H4 (cell line): Measurements from ENCODE around the gene DUSP9. TPM values are rescaled to one million over a fixed set of nuclear protein-coding genes. Genes with fewer than 3 reads are reported as not detected.

Source experiments
- DNase-seq: peaks from one replicate; pipeline ENCODE4 v3.0.0-alpha.2; 2015; ENCODE audit warnings: low spot score
- total RNA-seq: library from RNA; depleted of rRNA; stranded (reverse); fragments of >200 nt; shearing (Covaris generic); gene quantifications from 2 replicates; pipeline ENCODE4 v1.2.3, GENCODE V29; 2014

DUSP9 gene
- total RNA-seq, 1 experiment from 2014 or later: 1.3 TPM

DNA sequence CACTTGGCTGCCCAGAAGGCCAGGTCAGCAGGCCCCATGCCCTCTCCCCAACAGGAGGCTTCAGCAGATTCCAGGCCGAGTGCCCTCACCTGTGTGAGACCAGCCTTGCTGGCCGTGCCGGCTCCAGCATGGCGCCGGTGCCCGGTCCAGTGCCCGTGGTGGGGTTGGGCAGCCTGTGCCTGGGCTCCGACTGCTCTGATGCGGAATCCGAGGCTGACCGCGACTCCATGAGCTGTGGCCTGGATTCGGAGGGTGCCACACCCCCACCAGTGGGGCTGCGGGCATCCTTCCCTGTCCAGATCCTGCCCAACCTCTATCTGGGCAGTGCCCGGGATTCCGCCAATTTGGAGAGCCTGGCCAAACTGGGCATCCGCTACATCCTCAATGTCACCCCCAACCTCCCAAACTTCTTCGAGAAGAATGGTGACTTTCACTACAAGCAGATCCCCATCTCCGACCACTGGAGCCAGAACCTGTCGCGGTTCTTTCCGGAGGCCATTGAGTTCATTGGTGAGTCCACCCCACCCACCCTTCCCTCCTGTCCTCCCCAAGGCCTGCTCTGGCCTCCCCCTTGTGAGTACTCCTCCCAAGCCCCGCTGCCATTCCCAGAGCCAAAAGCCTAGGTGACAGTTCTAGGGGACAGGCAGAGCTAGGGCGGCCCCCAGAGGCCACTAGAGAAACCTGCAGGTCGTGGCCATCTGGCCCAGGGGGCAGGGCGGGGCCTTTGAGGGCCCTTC, 2.3 kb downstream of the DUSP9 start:
- DNase-seq: no peak

DNA sequence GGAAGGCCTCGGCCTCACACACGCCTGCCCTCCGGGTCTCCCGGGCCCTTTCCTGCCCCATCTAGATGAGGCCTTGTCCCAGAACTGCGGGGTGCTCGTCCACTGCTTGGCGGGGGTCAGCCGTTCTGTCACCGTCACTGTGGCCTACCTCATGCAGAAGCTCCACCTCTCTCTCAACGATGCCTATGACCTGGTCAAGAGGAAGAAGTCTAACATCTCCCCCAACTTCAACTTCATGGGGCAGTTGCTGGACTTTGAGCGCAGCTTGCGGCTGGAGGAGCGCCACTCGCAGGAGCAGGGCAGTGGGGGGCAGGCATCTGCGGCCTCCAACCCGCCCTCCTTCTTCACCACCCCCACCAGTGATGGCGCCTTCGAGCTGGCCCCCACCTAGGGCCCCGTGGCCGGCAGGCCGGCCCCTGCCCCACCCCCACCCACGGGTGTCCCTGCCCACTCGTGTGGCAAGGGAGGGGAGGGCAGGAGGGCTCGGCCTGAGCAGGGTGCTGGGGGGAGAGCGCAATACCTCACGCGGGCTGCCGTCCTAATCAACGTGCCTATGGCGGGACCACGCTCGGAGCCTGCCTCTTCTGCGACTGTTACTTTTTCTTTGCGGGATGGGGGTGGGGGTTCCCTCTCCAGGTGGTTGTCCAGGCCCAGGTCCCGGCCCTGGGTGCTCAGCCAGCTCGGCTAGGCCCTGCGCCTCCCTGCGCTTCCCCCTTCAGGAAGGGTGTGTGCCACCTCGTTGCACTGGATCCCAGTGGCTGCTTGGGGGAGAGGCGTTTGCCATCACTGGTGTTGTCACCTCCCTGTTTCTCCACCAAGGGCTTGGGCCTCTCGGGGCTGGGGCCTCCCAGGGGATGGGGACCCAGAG, 3.1 kb downstream of the DUSP9 start:
- DNase-seq: no peak

DNA sequence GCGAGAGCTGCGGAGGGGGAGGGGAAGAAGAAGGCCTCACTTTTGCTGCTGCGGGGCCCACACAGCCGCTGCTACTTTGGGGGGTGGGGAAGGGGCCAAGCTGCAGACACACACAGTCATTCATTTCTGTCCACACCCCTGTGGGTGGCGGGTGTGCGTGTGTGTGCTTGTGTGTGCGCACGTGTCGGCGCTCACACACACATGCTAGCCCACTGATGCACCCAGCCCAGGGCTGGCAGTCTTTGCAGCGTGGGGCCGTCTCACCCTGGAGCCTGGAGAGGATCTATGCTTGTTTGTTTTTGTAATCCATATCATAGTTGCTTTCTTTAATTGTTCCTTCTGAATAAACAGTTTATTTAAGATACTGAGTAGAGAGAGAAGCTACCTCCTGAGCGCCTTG, 4.0 kb downstream of the DUSP9 start:
- DNase-seq: no peak

DNA sequence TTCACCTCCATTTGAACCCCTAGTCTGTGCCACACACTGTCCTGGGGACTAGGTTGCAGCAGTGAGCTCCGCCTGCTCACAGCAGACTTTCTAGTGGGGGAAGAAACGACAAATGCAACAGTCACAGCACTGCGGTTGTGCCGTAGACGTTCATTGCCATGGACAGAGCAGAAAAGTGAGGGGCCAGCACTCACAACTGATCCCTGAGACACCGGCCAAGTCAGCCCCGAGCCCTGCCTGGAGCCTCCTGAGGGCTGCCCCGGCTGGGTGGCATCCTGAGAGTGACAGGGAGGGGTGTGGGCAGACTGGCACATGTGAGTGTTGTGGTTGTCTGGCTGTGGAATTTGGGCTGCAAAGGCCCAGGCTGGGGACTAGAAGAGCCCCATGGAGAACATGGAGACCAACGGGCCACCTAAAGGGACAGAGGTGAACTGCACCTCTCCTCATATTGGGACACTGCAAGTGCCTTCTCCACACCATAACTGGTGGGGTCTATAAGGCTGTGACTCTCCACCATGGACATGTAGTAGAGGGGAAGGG, 4.6 kb downstream of the DUSP9 start:
- no peak for DNase-seq

DNA sequence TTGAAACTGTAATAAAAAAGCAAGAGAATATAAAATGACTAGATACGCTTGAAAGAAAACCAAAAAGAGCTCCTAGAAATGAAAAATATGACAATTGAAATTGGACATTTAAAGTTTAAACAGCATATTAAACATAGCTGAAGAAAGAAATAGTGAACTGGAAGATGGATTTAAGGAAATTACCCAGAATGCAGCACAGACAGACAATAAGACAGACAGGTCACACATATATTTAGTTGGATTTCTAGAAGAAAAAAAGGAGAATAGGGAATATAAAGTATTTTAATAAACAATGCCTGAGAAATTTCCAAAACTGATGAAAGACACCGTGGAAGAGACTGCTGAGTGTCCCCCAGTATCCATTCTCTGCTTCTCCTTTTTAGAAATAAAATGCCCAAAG, 6.6 kb downstream of the DUSP9 start:
- no peak for DNase-seq

DNA sequence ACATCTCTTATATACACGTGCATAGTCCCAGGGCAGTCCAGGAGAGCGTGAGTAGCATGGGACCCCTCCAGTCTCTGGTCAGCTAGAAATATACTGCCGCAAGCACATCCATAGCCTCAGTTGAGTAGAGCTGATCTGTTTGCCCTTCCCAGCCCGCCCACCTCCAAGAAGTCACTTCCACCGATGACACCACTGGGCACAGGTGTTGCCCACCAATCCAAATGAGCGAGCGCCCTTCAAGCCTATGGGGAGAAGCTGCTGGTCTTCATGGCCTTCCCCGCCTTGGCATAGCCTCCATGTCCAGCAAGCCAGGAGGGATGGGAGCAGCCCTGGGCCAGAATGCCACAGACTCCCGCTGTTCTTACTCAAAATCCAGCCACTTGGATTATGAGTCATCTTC, 10.2 kb downstream of the DUSP9 start:
- DNase-seq: no peak

DNA sequence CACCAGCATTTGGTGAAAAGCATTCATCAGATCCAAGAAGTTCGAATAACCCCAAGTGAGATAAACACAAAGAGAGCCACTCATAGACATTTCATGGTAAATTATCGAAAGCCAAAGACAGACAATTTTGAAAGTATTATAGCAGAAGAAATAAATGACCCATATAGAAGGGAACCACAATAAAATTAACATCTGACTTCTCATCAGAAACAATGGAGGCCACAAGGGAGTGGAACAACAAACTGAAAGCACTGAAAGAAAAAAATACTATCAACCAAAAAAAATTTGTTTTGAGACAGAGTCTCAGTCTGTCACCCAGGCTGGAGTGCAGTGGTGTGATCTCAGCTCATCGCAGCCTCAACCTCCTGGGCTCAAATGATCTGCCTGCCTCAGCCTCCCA, 12.3 kb downstream of the DUSP9 start:
- DNase-seq: no peak

DNA sequence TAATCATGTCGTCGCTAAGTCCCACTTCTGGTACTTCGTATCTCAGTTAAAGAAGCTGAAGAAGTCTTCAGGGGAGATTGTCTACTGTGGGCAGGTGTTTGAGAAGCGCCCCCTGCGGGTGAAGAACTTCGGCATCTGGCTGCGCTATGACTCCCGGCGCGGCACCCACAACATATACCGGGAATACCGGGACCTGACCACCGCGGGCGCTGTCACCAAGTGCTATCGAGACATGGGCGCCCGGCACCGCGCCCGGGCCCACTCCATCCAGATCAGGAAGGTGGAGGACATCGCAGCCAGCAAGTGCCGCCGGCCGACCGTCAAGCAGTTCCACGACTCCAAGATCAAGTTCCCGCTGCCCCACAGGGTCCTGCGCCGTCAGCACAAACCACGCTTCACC, 15.3 kb downstream of the DUSP9 start:
- no peak for DNase-seq

DNA sequence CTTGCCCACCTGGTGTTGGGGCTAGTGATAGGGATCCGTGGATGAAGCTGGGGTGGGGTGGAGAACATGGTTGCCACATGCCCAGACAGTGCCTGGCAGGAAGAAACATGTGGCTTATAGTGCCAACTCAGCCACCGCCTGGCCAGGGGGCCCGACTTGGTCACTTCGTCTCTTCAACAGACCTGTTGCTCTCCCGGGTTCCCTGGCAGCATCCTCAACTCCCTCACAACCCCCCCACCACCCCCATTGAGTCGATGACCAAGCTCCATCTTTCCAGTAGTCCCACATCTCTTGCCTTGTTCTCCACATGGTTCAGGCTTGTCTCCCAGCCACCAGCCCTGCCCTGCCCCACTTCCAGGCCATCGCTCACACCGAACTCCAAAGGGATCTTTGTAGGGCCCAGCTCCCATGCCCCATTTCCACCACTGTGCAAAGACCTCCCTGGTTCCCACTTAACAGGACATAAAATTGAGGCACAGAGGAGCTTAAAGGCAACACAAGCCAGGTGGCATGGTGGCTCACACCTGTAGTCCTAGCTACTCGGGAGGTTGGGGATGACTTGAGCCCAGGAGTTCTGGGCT, 18.8 kb downstream of the DUSP9 start:
- no peak for DNase-seq

DNA sequence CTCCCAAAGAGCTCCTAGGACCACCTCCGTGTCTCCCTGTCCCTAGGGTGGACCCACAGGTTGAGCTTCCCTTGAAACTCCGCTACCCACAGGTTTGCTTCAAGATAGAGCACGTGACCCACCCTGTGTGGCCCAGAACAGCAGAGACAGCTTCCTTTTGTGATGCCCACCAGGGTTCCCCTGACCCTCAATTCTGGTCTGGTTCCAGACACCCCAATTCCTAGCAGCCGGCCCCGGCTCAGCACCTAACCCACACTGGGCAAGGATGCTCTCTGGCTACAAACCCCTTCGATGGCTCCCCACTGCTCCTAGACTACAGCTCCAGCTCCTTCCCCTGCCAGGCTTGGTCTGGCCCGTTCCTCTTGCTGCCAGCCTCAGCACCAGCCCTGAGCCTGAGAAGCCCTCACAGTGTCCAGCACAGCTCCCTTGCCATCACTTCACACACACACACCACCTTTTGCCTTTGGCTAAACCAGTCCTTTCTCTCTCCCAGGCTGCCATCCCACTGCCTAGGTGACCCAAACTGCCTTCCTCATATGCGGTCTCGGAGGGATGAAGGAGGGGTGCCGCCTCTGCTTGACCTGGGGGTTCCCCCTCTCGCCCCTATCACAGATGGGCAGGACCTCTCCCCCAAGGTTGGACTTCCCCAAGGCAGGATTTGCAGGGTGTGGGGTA, 20.4 kb downstream of the DUSP9 start:
- no peak for DNase-seq

DNA sequence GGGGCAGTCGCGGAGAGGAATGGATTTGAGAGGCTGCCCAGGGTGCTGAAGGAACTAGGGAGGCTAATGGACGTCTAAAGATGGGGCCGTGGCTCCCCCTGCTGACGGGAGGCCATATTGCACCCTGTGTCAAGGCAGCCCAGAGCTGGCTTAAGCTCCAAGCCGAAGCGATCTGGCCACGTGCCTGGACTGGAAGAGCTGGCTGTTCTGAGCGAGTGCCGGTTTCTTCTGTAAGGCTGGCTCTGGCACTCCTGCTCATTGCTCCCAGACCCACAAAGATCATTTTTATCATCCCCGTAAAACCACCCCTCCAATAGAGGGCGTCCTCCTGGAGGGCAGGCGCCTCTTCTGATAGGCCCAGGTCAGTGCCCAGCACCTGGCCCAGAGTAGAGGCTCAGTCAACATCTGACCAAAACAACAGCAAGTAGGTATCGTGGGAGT, 21.0 kb downstream of the DUSP9 start:
- DNase-seq: peak; percentile 77

DNA sequence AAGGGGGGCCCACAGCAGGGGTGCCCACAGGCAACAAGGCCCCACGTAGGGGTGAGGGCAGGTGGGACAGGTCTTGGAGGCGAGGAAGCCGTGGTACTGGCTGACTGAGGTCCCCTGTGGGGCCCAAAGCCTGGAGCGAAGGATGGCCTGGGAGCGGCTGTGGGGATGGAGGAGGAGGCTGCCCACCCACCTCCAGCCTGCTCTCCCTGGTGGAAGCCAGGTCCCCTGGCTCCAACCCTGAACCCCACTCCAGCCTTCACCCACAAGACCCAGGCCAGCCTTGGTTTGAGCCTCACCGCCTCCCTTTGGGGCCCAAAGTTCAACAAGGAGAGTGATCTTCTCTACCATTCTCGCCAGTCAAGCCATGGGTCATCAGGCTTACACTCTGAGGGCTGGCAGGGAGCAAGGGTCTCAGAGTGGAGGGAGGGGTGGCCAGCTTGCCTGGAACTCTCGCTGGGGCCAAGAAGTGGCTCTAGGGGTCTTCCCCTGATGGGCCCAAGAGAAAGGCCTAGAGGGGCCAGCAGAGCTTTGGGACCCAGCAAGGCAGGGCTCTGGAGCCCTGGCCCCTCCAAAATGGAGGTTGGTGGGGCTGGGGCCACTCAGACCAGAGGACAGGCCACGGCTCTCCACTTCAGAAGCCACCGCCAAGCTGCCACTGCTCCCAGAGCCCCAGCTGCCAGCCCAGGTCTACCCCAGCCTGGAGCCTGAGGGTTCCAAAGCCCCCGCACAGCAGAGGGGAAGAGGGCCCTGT, 21.6 kb downstream of the DUSP9 start:
- DNase-seq: no peak

DNA sequence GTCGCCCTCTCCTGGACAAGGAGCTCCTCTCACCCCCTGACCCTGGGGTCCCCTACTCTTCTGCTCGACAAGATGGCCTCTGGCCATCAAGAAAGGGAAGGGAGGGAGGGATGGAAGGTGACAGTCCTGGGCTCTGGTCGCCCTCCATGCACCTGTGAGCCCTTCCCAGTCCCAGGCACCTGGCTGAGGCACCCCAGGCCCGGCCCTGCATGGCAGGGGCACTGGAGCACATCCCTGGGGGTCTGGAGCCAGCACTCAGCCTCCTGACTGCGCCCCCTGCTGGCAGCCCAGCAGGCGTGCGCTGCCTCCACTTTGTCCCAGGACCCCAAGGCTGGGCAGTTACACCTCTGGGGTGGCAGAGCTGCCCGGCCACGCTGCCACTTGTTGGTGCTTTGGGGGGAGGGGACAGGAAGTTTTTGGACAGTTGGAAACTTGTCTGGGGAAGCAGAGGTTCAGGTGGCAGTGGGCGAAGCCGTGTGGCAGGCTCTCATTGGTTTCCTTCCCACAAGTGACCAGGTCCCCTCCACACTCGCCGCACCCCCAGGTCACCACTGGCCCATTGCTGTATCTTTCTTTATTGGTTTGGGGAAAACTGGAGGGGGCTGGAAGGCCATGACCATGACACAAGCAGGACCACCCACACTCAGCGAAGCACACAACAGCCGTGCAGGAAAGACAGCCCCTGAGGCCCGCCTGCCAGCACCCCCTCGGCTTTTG, 22.3 kb downstream of the DUSP9 start:
- no peak for DNase-seq

DNA sequence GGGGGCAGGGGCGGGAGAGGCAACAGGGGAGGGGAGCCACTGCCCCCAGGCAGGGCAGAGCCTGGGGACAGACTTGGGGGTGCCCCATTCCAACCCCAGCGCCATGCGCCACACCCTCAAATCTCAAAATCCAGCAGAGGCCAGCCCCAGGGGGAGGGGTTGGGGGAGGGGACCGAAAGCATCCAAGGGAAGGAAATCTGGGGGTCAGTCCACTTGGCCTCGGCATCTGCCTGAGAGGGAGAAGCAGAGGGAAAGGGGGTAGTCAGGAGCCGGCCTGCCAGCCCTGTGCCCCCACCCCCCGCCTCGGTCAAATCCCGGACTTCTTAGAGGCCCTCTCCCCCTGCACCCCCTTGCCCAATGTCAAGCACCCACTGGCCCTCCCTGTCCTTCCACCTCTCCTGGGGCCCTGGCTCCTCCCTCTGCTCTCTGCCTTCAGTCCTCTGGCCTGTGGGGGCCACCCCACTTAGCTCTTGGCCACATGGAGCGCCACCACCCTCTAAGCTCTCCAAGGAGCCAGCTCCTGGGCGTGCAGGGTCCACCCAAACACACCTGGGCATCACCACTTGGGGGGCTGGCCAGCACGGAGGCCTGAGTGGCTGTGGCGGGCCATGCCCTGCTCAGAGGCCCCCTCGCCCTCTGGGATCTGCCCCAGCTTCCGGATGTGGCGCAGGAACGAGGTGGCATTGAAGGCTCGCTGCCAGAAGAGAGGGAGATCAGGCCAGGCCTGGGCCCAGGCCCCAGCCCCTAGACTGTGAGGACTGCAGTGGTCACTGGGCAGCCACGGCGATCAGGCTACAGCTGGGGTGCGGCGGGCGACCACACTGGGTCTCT, 23.1 kb downstream of the DUSP9 start:
- DNase-seq: no peak

DNA sequence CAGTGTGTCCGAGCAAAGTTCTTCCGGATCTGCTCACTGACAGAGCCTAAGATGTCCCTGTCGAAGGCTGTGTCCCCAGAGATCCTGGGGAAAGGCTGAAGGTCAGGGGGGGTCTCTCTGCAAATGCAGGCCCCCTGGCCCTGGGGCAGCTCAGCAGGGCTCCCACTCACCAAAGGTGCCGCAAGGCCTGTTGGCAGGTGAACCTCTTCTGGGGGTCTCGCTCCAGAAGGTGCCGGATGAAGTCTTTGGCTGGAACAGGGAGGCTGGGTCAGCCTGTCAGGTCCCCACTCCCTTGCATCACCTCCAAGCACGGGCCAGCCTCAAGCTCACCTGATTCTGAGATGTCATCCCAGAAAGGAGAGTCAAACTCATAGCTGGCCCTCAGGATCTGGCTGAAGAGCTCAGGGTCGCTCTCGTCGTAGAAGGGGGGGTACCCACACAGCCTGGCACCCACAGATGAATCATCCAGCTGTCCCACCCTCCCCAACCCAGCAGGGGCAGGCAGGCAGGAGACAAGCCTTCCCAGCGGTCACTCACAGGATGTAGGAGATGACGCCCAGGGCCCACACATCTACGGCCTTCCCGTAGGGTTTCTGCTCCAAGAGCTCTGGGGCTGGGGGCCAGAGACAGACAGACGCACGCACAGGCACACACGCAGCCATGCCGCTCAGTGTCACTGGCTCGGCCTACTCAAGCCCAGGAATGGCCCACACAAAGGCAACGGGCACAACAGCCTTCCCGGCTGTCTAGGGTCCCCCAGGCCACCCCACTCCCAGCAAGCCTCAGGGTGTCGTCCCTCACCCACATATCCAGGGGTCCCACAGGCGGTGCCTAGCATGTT, 24.0 kb downstream of the DUSP9 start:
- DNase-seq: no peak

DNA sequence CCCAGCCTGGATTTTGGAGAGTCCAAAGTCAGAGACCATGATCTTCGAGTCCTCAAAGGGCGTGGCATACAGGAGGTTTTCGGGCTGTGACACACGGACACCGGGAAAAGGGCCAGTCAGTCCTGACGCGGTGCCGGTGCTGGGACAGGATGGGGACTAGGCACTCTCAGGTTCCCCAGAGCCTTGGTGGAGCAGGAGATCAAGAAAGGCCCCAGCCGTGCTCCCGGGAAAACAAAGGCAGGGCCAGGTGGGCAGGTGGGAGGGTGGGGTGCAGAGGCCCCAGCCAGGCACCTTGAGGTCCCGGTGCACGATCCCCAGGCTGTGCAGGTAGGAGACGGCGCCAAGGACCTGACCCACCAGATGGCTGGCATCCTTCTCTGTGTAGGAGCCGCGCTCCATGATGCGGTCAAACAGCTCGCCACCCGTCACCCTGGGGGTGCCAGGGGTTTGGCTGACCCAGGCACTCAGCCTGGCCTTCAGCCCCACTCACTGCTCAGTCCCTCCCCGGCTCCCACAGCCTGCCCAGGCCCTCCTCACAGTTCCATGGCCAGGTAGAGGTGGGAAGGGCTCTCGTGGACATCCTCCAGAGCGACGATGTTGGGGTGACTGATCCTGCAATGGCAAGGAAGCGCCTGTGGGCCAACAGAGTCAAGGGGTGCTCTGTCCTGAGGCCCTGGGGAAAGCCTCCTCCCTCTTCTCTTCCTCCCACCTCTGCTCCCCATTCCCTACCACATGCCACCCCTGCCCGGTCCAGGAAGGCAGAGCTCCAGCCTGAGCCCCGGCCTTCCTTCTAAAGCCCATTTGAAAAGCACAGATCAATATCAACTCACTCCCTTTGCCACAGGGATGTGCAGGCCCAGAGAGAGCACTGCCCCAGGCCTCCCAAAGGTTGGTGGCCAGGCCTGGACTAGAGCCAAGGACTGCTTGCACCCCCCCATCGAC, 24.9 kb downstream of the DUSP9 start:
- no peak for DNase-seq
